ENCODE results near the gene OR5H14.
"Not testable (repeated sequence)": the region's sequence is repeated elsewhere in the genome, so short reads cannot be mapped to it uniquely, and the experiment has no call there.

Gene OR5H14
- total RNA-seq, result 0 to 2.0 (median 0) reads per million in 17 experiments

DNA sequence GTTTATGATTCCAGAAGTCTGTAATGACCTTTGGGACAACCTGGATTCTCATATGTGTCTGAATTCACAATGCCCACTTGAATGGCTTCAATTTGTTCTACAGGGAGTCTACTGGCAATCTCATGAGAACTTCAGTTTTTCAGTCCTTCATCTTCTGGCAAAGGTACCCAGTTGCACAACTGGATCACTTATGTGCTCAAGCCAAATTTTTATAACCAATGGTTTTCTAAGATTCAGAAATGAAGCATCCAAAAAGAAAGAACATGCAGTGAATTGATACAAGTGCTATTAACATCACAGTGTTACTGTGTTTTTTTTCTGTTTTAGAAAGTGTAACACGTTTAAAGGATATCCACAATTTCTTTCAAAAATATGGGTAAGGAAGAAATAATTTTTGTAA, at the start of gene OR5H14:
Gene OR5H14 (plus strand): TSS at position 301 of the 400 bp plus-strand sequence. CDS start 1,907 bp downstream, outside the sequence.
- no peak for DNase-seq

DNA sequence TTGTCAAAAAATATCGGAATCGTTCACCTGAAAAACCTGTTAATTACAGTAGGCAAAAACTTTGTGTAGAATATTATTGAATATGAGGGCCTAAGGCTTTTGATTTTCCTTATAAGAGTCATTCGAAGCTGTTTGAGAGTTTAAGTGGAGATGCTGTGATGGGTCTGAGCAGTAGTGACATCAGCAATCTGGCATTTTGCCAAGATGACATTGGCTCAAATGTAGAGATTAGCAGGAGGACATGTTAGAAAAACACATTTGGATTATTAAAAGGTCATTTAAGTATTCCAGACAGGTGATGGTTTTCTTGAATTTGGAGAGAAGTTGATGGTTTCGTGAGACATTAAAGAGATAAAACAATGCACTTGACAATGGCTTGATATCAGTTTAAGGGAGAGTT, 47.4 kb upstream of the OR5H14 start:
- DNase-seq, result no peak

- no peak for DNase-seq
Observed at GRCh38 chr3:98108162-98108561, 39.1 kb upstream of the OR5H14 start.

DNA sequence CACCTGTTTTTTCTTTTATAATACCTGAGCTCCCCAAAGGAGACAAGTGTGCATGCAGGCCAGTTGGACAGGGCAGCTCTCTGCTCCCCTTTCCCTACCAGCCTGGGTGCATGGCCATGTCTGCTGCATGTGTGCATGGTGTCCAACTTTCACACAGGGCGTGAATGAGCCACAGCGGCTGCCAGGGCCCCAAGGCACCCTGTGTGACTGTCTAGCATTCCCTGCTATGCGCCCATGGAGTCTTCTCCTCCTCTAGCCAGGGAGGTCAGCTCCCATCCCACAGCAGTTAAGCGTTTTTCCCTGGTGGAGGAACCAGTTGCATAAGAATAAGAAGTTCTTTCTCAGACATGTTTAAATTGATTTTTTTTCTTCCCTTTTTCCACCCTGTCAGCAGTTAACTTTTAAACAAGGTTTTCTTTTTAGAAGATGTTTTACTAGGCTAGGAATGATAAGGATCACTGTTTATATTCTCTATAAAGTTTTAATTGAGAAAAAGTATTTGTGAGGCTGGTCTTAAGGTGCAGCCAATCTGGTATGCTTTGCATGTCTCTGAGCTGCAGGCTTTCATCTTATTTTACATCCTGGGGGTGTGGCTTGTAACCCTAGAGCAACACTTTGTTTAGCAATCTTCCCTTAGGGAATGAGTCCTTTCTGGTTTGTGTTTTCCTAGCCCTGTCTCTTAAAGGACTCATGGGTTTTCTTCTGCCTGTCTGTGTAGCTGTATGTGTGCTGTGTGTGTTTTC, 37.3 kb upstream of the OR5H14 start:
- no peak for DNase-seq

GRCh38 chr3:98110550-98110908, 36.8 kb upstream of the OR5H14 start:
- no peak for DNase-seq

GRCh38 chr3:98114264-98114663, 33.0 kb upstream of the OR5H14 start:
- no peak for DNase-seq

GRCh38 chr3:98115717-98116116, 31.6 kb upstream of the OR5H14 start:
- no peak for DNase-seq

DNA sequence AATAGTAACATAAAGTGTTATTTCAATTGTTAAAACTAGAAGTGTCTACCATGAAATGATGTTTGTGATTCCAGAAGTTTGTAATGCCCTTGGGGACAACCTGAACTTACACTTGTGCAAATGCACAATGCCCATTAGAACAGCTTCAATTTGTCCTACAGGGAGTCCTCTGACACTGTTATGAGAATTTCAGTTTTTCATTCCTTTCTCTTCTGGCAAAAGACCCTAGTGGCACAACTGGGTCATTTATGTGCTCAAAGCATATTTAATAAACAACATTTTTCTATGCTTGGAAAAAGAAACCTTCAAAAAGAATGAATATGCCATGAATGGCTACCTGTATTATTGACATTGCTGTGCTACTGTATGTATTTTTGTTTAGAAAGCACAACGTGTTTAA, 16.9 kb upstream of the OR5H14 start, which contains the start of gene OR5H1:
Gene OR5H1 (plus strand): TSS at position 301 of the 400 bp plus-strand sequence. CDS start 1,977 bp downstream, outside the sequence.
- no peak for DNase-seq

- no peak for DNase-seq
Observed at GRCh38 chr3:98136631-98137030, 10.6 kb upstream of the OR5H14 start.

DNA sequence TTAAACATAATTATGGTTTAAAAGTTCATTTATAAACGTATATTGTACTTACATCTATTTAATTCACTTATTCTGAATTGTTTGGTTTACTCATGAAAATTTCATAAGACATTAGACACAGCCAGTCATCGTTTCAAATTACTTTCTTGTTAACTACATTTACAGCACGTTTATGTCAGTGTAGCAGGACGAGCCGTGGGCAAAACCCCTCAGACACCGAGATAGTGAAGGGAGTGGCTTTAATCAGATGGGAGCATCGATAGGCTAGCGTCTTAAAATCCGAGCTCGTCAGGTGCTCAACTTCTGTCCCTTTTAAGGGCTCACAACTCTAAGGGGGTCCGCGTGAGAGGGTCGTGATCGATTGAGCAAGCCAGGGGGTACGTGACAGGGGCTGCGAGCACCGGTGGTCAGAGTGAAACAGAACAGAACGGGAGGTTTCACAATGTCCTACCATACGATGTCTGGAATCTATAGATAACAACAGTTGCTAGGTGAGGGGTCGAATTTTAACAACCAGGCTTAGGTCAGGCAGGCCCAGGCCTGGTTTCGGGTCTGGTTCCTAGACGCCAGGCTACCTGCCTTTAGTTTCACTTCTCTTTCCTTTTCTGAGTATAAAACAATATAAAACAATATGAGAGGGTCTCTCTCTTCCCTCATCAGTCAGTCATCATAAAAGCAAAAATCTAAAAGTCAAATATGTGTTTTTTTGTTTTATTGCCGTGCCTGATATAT, 9.3 kb upstream of the OR5H14 start:
- not testable (repeated sequence) for DNase-seq

DNA sequence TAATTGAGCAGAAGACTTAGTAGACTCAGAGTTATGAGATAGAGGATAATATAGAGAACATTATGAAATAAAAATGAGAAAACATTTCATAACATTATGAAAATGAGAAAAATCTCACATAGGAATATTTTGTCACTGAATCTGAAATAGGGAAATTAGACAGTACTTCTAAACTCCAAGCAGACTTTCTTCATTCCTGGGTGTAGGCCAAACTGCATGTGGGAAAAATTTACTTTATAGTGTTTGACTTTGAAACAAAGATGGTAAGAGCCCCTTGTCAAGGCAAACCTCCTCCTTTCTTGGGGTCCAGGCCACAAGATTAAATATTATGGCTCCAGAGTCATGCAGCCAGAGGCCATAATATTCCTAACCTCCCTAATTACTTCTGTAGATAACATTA, 6.7 kb upstream of the OR5H14 start:
- no peak for DNase-seq

DNA sequence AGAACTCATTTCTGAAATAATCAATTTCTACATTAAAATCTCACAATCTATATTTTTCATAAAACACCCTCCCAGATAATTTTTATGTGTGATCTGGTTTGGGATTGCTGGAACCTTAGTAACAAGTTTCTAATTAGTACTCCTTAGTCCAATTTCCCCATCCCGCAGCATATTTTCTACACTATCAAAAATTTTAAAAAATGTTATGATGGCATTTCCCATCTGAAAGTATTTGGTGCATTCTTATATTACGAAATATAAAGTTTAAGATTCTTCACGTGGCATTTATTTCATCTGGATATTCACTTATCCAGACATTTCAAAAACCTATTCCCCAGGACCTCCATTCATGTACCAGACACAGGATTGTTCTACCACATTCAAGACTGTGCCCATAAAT, 1.5 kb downstream of the OR5H14 start:
- DNase-seq, result no peak

DNA sequence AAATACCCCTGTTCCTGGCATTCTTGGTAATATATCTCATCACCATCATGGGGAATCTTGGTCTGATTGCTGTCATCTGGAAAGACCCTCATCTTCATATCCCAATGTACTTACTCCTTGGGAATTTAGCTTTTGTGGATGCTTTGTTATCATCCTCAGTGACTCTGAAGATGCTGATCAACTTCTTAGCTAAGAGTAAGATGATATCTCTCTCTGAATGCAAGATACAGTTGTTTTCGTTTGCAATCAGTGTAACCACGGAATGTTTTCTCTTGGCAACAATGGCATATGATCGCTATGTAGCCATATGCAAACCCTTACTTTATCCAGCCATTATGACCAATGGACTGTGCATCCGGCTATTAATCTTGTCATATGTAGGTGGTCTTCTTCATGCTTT, 2.2 kb downstream of the OR5H14 start:
- not testable (repeated sequence) for DNase-seq

- DNase-seq, result no peak
Observed at GRCh38 chr3:98151241-98151640, 4.0 kb downstream of the OR5H14 start.

- DNase-seq, result no peak
Observed at GRCh38 chr3:98166396-98166795, 19.1 kb downstream of the OR5H14 start, which contains the start of gene OR5H15. Gene OR5H15, plus strand, starts transcription at chr3:98166696. Its CDS starts 2,004 bp downstream, at chr3:98168700.

- DNase-seq, result no peak
Observed at GRCh38 chr3:98171071-98171470, 23.8 kb downstream of the OR5H14 start.

GRCh38 chr3:98172621-98173020, 25.3 kb downstream of the OR5H14 start:
- DNase-seq, result no peak

- DNase-seq, result peak in 3 of 4 experiments; percentile 10 to 77 (median 71)
Observed at GRCh38 chr3:98180319-98180890, 33.1 kb downstream of the OR5H14 start.

DNA sequence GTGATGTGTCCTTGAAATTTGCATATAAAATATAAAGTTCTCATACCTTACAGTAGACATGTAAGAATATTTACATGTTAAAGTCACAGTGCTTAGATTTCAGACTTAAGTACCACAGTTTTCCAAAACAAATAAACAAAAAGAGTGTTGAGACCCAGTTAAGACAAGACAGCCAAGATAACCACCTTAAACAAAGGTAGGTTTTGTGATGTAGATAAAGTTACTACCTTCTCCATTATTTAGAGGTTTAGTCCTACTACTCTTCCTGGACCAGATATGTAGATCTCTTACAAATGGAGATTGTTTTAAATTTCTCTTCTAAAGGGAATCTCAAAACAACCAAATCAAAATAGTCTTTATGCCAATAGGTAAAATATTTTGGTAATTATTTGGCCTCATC, 34.9 kb downstream of the OR5H14 start:
- DNase-seq, result no peak

GRCh38 chr3:98185180-98185579, 37.9 kb downstream of the OR5H14 start:
- DNase-seq, result peak; percentile 39 to 68 (median 52)

DNA sequence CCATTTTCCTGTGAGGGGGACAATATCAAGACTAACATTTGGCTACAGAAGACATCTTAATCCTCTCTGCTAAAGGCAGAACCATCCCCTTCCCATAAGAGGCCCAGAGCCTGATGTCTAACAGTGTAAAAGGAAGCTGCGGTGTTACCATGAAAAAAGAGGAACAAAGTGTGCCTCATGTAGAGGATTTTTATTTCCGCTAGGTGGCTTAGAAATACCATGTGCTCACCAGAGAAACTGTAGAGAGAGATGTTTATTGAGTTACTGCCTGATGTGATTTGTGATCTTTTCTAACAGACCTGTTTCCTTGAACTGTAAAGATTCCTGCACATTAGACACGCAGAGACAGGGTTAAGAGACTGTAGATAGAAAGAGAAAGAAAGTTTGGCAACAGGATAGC, 41.3 kb downstream of the OR5H14 start:
- peak; percentile 51 to 91 (median 80) for DNase-seq

- not testable (repeated sequence) for DNase-seq
Observed at GRCh38 chr3:98190911-98191310, 43.6 kb downstream of the OR5H14 start.

- not testable (repeated sequence) for DNase-seq
Observed at GRCh38 chr3:98196293-98196692, 49.0 kb downstream of the OR5H14 start.
